Measurements from ENCODE around the gene ATP1B4. TPM values are rescaled to one million over a fixed set of nuclear protein-coding genes. Genes with fewer than 3 reads are reported as not detected.

ATP1B4 gene
- total and polyA plus RNA-seq, 9 of the 15 experiments (the other 6 are each of a cell fraction or from before 2014, with no cell fraction given) = 0.04 to 0.18 TPM; not detected in 7

GRCh38 chrX:120429776-120430540 is 68.1 kb downstream of the ATP1B4 start:
- ChIA-PET CTCF (ENCODE audit: low intra/inter-chr PET ratio) (no interaction called here), POLR2A (interaction anchor here (0.7 kb wide), 1 partner anchor 55 kb away, joined by 4 read pairs; no protein-coding TSS in a partner anchor)
- no peak for ATAC-seq
- BruUV-seq (replicated peaks) = no TSS peak
- H3K4me1 ChIP-seq (replicated peaks in 1 of 2; ENCODE audit: control insufficient read depth in 2 of 2, insufficient read depth in 2 of 2, low read length in 2 of 2) = no peaks in the 10 kb centered on the region; a peak in 1 of 5 replicates
- H3K27ac ChIP-seq (ENCODE audit: extremely low read depth, low read depth, low read length) = no peak overlapping the region
- H4K20me1 ChIP-seq (replicated peaks; ENCODE audit: control insufficient read depth, insufficient read depth, low read length) = no peaks in the 10 kb centered on the region
- H3K9me1 ChIP-seq (ENCODE audit: control insufficient read depth, insufficient read depth, low read length) = no peaks in the 10 kb centered on the region
- intact Hi-C loops (cut with micrococcal nuclease) = no loop called here
- H3K9ac ChIP-seq (ENCODE audit: insufficient read depth in 1 of 2, low read depth in 2 of 2, low read length in 2 of 2) = no peak overlapping the region
- H3K27me3 ChIP-seq (ENCODE audit: control insufficient read depth in 2 of 2, insufficient read depth in 2 of 2, low read length in 2 of 2) = no peaks in the 10 kb centered on the region
- H3K79me2 ChIP-seq (ENCODE audit: control insufficient read depth, insufficient read depth, low read length) = no peaks in the 10 kb centered on the region
- in situ Hi-C loops (cut with MboI) = no loop called here
- H3K9me3 ChIP-seq (replicated peaks; ENCODE audit: control insufficient read depth, insufficient read depth, low read depth, low read length) = no peaks in the 10 kb centered on the region
- no peak overlapping the region for H3K4me2 ChIP-seq (ENCODE audit: insufficient read depth, low read length)
- H2AFZ ChIP-seq (ENCODE audit: low read depth, low read length) = no peak overlapping the region
- H3K4me3 ChIP-seq = no peak overlapping the region
- no peak for FAIRE-seq
- TF ChIP-seq, protein P1, sequence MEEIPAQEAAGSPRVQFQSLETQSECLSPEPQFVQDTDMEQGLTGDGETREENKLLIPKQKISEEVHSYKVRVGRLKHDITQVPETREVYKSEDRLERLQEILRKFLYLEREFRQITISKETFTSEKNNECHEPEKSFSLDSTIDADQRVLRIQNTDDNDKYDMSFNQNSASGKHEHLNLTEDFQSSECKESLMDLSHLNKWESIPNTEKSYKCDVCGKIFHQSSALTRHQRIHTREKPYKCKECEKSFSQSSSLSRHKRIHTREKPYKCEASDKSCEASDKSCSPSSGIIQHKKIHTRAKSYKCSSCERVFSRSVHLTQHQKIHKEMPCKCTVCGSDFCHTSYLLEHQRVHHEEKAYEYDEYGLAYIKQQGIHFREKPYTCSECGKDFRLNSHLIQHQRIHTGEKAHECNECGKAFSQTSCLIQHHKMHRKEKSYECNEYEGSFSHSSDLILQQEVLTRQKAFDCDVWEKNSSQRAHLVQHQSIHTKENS (CRISPR knock-in tag; IDR thresholded peaks at IDR 0.05) = no peak
- TF ChIP-seq RBM14 (IDR thresholded peaks at IDR 0.05; ENCODE audit: borderline replicate concordance, insufficient read depth, low read depth, low read length) = no peak
- TF ChIP-seq CEBPG (CRISPR knock-in tag; IDR thresholded peaks at IDR 0.05) = no peak
- TF ChIP-seq CEBPG (tag; conservative IDR thresholded peaks at IDR 0.05 in 1 of 2, IDR thresholded peaks at IDR 0.05 in 1 of 2) = peak; percentile 12 to 52; a peak in 2 of 4 replicates
- TF ChIP-seq CEBPB (tag; IDR thresholded peaks at IDR 0.05) = 0 out of 2 replicates have a peak, but pooled peaks have one; percentile 24
- no peak for TF ChIP-seq CHCHD3 (CRISPR knock-in tag; IDR thresholded peaks at IDR 0.05)
- TF ChIP-seq HDAC6 (IDR thresholded peaks at IDR 0.05; ENCODE audit: low read depth, low read length) = no peak
- TF ChIP-seq, protein P2, sequence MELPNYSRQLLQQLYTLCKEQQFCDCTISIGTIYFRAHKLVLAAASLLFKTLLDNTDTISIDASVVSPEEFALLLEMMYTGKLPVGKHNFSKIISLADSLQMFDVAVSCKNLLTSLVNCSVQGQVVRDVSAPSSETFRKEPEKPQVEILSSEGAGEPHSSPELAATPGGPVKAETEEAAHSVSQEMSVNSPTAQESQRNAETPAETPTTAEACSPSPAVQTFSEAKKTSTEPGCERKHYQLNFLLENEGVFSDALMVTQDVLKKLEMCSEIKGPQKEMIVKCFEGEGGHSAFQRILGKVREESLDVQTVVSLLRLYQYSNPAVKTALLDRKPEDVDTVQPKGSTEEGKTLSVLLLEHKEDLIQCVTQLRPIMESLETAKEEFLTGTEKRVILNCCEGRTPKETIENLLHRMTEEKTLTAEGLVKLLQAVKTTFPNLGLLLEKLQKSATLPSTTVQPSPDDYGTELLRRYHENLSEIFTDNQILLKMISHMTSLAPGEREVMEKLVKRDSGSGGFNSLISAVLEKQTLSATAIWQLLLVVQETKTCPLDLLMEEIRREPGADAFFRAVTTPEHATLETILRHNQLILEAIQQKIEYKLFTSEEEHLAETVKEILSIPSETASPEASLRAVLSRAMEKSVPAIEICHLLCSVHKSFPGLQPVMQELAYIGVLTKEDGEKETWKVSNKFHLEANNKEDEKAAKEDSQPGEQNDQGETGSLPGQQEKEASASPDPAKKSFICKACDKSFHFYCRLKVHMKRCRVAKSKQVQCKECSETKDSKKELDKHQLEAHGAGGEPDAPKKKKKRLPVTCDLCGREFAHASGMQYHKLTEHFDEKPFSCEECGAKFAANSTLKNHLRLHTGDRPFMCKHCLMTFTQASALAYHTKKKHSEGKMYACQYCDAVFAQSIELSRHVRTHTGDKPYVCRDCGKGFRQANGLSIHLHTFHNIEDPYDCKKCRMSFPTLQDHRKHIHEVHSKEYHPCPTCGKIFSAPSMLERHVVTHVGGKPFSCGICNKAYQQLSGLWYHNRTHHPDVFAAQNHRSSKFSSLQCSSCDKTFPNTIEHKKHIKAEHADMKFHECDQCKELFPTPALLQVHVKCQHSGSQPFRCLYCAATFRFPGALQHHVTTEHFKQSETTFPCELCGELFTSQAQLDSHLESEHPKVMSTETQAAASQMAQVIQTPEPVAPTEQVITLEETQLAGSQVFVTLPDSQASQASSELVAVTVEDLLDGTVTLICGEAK (IDR thresholded peaks at IDR 0.05) = no peak
- TF ChIP-seq, protein P2 (CRISPR knock-in tag; IDR thresholded peaks at IDR 0.05) = no peak
- TF ChIP-seq CHD1 (IDR thresholded peaks at IDR 0.05; ENCODE audit: low read length) = no peak
- no peak for DNase-seq (ENCODE audit: extremely low read depth in 1 of 4, low spot score in 3 of 4)
- 58% methylated on average over 2 of the region's 2 CpGs for WGBS (ENCODE audit: insufficient coverage, low coverage, missing lambda C conversion rate)
- 0 out of 3 replicates have a peak, but pooled peaks cover 4% of the 10 kb centered on the region for H3K36me3 ChIP-seq (ENCODE audit: control insufficient read depth, insufficient read depth, low read length)
